ENCODE data around the gene PRDX6.

- TF ChIP-seq POLR2AphosphoS5 (IDR thresholded peaks at IDR 0.05; ENCODE audit: insufficient read depth, low read depth, low read length) (no peak), CTCF (IDR thresholded peaks at IDR 0.05; ENCODE audit: extremely low read depth in 1 of 2, insufficient read depth in 1 of 2, low read depth in 1 of 2, low read length in 2 of 2) (no peak), MYC (IDR thresholded peaks at IDR 0.05; ENCODE audit: low read depth, low read length) (no peak), EZH2 (IDR thresholded peaks at IDR 0.05; ENCODE audit: borderline replicate concordance, low read depth, low read length, severe bottlenecking) (no peak), POLR2A (IDR thresholded peaks at IDR 0.05; ENCODE audit: low read depth, low read length) (no peak), MAX (IDR thresholded peaks at IDR 0.05; ENCODE audit: insufficient read depth, insufficient read length) (no peak), JUN (IDR thresholded peaks at IDR 0.05; ENCODE audit: borderline replicate concordance, insufficient read depth, insufficient read length, low read depth) (no peak), FOS (IDR thresholded peaks at IDR 0.05; ENCODE audit: borderline replicate concordance, insufficient read depth, low read length) (no peak), GATA2 (IDR thresholded peaks at IDR 0.05; ENCODE audit: insufficient read depth, insufficient read length, low read depth, low read length) (no peak)
These were observed 2.9 kb upstream of the PRDX6 start for GRCh38 chr1:173474097-173474779.
